ENCODE data around the gene CCDC149.

Gene CCDC149

DNA sequence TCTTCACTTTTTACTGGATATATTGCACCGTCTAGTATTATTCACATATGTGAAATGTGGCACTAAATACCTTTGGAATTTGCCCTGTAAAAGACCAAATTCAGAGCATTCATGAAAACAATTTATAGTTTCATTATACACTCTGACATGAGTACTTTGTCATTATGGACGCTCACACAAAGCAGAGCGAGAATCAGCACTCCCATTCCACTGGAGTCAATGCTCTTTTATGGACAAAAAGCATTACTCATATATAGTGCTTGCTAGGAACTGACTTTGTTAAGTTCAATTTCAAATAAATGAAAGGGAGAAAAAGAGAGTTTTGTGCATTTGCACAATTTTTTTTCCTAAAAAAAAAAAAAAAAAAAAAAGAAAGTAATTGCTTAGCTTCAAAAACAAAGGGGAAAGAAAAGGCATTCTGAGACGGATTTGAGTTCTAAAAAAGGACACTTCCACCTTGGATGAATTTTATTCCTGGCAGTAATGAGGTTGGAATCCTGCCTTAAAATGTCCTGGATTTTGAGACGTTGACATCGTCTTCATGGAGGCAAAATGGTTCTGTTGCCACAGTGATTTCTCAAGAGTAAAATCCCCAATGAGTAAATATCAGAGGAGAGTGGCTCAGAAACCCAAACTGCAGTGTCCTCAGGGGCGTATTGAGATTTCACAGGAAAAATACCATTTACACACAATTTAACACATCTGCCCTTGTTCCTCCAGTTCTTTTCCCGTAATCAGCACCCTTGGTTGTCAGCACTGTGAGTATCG, 34.8 kb downstream of the CCDC149 start:
- no peak for DNase-seq

DNA sequence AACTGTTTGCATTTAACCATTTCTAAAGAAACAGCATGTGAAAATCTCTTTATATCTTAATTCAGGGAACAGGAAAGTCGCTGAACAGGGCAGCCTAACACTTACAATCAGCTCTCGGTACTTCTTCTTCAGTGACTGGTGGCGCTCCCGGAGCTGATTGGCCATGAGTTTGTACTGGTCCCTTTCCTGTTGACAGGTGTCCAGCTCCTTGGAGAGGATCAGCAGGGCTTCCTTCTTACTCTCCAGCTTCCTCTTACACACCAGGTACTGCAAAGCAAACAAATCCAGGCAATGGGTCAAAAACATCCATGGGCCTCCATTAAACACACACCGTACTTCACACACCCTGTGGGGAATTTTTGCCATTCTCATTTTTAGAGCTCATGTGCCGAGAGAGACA, 36.4 kb downstream of the CCDC149 start:
- no peak for DNase-seq

DNA sequence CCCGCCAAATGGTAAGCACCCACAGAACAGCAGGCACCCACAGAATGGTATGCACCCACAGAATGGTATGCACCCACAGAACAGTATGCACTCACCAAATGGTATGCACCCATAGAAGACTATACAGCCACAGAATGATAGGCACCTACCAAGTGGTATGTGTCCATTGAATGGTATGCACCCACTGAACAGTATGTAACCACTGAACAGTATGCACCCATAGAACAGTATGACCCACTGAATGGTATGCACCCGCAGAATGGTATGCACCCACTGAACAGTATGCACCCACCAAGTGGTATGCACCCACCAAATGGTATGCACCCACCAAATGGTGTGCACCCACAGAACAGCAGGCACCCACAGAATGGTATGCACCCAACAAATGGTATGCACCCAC, 40.1 kb downstream of the CCDC149 start:
- DNase-seq: no peak

DNA sequence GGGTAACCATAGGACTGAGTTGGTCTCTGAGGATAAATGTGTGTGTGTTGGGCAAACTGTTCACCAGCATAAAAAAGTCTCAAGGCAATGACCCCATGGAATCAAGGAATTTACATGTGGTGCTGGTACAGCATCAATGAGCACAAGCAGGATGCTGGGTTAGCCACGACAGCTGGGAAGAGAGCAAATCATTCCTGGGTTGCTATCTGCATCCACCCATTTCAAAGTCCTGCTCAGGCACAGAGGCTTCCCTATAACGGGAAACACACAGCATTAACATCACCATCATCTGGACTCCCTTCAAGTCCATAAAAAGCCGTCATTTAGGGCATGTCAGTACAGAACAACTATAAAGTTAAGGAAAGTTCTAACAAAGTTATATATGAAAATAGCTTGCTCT, 41.6 kb downstream of the CCDC149 start:
- DNase-seq: no peak

DNA sequence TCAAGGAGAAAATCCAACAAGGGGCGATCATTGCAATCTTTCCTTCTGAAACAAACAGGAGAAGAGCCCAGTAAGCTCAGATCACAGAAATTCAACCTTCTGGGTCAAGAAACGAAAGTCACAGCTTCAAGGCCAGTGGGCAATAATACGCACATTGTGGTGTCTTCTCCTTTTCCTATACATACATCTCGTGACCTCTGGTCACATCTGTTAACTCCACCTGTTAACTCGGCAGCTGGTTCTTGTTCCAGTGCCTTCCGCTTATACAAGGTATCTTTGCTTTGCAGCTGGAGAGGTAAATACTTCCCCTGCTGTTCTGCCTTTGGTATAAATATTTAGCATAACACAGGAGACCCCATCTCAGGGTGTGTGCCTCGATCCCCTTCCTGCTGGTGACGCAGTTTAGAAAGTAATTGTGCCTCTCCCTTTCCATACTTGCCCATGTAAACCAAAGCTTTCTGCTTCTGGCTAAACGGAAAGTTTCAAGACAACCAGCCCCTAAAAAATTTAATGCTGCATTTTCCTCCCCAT, 45.0 kb downstream of the CCDC149 start:
- DNase-seq: no peak

DNA sequence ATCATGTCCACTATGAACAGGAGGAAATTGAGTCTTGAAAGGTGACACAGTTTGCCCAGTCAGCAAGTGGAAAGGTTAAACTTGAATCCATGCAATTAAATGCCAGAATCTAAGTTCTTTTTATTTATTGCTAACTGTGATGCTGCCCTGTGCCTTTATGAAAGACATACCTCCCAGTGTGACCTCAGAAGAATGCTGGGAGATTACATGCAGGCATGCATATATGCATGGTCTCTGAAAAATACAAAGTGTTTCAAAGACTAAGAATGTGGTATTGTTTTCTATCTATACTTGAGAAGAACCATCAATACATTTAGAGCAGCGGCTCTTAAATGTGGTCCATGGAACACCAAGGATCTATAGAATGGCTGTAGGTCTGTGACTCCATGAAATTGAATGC, 45.6 kb downstream of the CCDC149 start:
- no peak for DNase-seq

DNA sequence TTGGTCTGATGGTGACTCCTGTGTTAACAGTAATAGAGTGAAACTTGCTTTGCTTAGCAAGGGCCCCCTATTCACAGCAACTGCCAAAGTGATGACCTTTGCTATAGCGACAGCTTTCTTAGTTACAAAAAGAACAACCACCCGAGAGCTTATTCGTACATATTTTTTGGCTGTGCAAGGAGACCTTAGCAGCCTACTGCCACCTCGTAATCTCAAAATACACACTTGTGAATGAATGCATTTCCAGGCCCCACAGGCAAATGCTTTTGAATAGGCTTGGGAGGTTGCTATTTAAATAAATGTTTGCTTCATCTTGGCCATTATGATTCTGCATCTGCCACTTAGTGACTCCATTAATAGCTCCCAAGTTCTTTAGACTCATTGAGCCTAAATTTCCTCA, 47.4 kb downstream of the CCDC149 start:
- DNase-seq: no peak

DNA sequence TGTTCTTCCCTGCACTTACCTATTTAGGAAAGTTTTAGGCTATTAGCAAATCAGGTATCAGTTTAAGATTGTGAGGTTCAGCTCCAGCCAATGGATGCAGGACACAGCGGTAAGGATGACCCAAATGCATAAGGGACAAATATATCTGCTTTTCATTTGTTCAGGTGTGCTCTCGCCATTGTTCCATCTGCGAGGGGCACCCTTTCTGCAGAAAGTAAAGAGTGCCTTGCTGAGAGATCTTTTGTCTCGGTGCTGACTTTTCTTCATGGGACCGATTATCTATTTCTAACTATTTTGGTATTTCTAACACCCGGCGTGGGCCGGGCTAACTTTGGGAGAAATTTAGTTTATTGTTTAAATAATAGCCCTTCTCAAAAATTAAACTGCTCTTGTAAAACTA, 49.0 kb downstream of the CCDC149 start:
- no peak for DNase-seq

DNA sequence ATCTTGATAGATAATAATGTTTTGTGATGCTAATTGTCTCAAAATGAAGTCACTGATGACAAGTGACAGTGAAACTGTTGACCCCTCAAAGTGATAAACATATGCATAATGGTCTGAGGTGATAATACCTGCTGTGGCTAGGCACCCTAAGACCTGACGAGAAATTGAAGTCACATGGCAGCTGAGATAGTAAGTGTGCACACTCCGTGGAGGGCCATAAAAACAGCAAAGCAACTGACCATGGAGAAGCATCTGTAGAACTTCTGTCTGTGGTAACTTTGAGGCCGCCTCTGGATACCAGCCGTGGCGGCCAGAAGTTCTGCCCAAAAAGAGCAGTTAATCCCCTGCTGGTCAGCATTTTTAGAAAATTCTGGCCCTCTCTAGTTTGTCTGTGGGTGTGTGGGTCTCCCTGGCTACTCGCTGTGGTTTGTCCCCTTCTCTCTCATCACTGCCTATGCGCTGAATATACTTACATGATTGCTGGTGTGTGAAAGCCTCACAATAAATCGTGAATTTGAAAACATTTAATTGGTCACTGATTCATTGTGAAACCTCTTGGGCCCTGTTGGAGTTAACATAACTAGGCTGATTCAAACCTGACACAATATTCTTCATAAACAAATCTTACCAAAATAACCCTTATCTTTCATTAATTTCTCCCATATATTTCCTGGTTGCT, 50.6 kb downstream of the CCDC149 start:
- DNase-seq: no peak

DNA sequence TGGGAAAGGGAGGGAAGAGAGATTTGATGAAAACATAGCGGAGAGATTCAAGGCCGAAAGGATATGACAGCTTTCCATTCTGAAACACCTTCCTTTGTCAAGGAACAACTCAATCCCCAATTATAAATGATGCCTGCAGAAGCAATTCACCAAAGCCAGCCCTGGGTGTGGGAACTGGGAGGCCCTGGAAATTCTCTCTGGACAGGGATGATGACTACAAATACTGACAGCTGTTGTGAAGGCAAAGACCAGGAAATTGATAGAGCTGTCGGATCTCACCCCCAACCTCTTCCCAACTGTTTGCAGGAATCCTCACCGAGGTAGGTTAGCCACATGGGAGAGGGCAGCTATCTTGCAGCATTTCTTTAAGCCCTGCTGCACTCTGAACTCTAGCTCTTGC, 54.3 kb downstream of the CCDC149 start:
- DNase-seq: no peak

DNA sequence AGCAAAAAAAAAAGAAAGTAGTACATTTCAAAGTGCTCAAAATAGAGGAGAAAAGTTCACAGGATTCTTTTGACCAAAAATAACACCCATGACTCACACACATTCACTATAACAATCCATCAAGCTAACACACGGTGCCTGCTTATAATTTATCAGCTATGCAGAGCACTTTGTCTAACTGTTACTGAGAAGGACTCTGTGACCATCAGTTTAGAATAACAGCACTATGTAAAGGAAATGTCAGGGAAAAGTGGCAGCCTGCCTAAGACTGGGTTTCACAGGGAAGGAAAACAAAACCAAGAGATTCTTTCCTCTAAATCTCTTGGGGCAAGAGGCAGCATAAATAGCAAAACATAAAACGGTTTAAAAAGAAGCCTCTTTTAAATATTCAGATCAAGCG, 54.8 kb downstream of the CCDC149 start:
- DNase-seq: no peak

DNA sequence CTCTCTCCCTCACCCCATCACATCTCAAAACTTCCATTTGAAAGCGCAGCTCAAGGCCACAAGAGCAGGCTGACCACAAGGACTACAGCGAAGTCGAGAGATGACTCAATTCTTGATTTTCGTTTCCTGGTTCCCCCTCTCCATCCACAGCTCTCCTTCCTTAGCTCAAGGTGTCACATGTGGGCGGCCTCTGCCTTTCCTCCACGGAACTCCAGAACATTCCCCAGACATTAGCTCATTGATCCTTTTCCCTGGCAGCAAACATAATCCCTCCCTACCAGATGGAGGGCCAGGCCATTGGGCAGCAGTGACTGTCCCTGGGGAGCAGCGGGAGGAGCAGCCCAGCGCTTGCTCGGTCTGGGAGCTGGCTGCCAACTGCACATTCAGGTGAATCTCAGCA, 56.3 kb downstream of the CCDC149 start:
- DNase-seq: no peak

DNA sequence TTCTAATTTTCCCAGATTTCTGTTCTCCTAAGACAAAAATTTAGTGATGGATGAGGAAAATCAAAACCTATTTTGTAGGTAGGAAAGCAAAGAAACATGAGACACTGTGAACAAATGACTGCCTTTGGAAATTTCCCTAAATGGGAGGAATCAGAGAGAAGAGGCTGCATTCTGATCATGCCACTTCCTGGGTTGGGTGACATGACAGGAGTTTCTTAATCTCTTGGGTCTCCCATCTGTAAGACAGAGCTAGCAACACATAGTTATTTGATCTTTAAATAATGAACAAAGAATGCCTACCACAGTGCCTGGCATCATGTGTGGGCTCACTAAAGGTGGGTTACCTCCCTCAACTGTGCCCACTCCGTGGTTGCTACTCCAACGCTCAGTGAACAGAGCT, 57.1 kb downstream of the CCDC149 start:
- DNase-seq: no peak

DNA sequence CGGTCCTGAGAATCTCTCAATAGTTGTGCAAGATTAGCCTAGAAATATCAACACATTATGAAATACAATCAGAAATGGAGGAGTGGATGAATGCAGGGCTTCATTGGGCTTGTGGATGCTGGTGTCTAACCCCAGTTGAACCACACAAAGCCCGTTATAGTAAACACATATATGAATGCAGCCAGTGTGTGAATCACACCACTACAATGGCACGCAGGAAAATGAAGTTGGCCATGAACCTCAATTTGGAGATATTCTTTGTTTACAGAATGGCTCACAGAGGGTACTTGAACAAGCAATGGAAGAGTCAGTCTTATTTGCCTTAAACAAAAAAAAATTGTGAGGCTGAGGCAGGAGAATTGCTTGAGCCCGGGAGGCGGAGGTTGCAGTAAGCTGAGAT, 59.7 kb downstream of the CCDC149 start:
- no peak for DNase-seq

DNA sequence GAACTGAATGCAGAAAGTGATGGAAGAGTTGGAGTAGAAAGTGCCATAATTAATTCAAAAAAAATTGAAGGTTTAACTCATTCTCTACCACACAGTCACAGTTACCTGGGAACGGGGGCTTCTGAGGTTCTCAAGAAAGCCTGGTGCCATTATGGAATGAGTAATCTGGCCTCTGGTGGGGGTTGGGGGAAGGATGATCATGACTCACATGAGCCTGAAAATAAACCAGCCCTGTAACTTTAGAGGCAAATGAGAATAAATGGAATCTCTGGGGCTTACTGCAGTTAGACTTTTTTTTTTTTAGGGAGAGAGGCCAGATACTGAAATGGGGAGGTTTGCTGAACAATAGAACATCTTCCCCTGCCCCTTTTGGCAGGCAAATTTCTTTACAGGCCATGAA, 62.2 kb downstream of the CCDC149 start:
- DNase-seq: no peak

DNA sequence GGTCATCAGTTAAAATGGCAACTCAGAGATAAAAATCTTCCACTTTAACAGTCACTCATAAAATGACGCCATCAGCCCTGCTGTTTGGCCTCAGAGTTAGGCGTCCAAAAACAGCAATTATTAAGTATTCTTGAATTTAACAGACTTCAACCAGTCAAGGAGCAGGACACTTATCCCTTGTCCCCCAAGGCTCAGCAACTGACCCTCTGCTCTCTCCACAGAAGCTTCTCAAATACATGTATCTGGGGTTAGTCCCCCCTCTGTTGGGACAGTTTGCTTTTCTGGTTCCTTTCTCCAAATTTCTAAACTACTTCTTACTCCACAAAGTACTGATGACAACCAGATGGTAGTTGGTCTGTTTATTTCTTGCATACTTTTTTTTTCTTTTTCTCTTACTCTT, 63.1 kb downstream of the CCDC149 start:
- no peak for DNase-seq

DNA sequence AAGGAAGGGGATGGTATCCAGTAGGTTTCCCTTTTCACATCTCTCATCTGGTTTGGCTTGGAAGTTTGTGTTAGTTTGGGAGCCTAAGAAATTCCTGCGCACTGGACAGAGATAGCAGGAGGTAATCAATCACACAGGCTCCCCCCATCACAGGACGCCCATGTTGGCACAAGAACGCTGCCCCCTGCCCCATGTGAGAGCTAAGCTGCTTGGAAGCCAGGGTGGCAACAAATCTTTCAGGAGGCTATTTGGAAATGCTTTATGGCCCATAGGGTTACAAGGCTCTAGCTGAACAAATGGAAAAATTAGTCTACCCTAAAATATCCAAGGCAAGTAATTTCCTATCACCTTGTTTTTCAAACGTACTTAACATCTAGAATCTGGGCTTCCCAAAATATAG, 63.5 kb downstream of the CCDC149 start:
- no peak for DNase-seq

DNA sequence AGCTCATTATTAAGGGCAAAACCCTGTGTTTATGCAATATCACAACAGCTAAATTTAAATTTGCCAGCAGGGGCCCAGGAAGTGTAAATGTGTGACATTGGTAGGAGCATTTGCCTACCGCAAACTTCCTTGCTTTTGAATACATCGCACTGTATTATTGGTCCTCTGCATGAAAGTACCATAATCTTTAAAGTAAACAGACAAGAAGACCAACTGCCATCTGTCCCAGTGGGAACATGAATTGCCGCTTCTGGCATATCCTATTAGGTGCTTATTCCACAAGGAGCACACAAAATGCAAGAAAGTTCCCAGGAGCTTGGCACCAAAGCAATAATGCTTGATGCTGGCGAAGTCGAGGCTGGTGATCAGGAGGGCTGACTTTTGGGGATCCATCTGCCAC, 66.1 kb downstream of the CCDC149 start:
- DNase-seq: no peak

DNA sequence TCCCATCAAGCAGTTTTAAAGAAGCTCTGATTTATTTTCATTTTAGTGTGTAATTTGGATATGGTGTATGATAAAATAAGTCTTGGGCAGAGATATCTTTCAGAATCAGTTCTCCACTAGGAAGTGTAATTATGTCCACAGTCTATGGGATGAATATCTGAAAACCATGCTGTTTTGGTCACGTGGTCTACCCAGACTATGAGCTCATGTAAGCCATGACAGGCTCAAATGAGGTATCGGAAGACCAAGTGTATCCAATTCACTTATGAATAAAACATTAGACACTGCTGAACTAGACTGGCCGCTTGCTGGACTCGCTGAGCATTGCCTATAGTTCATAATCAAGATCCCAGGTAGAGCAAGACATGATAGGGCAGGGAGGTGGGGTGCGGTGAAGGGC, 66.9 kb downstream of the CCDC149 start:
- no peak for DNase-seq

DNA sequence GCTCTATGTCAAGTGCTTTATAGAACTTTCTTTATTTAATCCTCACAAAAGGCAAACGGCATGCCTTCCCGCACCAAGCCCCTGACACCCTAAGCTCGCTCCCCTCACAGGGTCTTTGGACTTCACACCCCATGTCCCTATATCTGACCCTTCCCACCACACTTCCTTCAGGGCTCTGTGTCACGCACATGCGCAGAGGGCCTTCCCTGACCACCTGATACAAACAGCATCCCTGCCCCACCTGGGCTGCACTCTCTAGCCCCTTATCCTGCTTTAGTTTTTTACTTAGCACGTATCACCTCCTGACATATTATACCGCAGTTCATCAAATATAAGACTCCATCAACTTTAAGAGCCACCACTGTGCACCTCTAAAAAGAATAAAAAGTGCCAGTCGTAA, 67.7 kb downstream of the CCDC149 start:
- no peak for DNase-seq

DNA sequence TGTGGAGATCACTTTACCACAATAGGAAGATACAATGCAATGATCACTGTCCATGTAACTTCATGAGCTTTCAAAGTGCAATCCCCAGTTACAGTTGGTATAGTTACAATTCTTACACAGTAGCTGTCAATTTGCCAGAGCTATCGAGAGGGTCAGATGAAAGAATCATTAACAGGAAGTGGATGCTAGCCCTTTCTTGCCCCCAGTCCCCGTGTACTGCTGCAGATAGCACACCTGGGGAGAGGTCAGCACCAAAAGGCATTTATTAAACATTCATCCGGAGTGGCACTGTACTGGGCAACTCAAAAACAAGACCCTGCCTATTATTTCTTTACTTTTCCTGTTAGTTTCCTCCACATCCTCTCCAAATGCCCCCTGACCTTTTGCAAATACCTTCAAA, 69.7 kb downstream of the CCDC149 start:
- DNase-seq: no peak

DNA sequence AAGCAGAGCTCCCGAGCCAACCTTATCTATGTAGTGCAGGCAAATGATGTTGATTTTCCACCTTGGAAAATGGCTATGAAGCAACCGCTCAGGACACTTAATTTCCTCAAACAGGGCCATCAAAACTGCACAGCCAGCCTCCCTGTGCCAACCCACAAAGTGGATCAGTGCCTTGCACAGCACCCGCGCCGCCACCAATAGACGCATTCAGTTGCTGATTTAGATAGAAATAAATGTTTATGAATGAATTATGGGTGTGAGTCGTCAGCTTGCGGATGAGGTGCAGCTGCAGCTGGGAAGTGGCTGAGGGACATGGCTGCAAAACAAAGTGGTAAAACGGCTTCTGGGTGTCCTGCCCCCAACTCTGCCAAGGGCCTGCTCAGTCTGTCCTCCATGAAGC, 70.5 kb downstream of the CCDC149 start:
- DNase-seq: no peak

DNA sequence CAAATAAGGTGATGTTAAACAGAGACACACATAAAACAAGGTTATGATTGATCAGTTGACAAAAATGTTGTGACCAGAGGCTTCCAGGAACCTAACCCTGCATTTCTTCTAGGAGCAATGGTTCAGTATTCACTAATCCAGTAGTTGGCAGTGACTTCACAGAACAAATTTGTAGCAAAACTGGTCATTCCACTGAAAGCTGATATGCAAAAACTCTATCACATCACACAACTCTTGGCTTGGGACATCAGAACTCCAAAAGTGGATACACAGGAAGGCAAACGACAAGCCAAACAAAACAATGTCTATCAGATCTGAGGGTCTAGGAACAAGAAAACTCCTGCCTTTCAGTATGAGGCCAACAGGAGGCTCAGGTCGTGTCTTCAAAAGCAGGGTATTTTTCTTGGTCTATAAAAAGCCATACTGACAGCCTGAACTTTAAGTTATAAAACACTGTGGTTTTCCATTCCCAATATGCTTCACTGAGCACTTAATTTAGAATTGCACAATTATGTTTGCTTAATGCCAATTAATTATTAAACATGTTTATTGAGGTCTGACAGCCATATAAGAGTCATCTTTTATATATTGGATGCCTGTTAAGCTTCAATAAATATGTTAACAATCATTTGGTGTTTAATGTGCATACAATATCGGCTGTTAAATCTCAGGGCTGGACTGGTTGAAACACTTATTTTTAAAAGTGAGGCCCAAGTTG, 71.9 kb downstream of the CCDC149 start:
- DNase-seq: no peak

DNA sequence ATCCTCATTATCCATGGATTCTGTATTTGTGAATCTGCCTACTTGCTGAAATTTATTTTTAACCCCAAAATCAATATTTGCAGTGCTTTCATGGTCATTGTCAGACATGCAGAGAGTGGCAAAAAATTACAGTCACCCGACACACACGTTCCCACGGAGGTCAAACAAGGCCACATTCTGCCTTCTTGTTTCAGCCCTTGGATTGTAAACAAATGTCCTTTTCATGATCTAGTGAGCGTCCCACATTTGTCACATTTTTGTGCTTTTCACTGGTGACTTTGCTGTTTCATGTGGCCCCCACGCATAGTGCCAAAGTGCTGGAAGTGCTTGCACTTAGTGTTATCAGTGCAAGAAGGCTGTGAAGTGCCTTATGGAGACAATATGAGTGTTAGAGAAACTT, 72.5 kb downstream of the CCDC149 start:
- DNase-seq: no peak
